NCI-H82 treated with DMSO at 0.1 percent for 48 hours (cell line): Measurements from ENCODE around the gene MARK3.
A peak's percentile ranks its signal among the peaks of the same experiment; 100 is the strongest.
"Not testable (repeated sequence)": the region's sequence is repeated elsewhere in the genome, so short reads cannot be mapped to it uniquely, and the experiment has no call there.

Experiments
- DNase-seq: peaks from one replicate; lab custom pipeline; 2025; ENCODE audit not compliant: unreplicated experiment; lab: John Stamatoyannopoulos, UW

The MARK3 gene

DNA sequence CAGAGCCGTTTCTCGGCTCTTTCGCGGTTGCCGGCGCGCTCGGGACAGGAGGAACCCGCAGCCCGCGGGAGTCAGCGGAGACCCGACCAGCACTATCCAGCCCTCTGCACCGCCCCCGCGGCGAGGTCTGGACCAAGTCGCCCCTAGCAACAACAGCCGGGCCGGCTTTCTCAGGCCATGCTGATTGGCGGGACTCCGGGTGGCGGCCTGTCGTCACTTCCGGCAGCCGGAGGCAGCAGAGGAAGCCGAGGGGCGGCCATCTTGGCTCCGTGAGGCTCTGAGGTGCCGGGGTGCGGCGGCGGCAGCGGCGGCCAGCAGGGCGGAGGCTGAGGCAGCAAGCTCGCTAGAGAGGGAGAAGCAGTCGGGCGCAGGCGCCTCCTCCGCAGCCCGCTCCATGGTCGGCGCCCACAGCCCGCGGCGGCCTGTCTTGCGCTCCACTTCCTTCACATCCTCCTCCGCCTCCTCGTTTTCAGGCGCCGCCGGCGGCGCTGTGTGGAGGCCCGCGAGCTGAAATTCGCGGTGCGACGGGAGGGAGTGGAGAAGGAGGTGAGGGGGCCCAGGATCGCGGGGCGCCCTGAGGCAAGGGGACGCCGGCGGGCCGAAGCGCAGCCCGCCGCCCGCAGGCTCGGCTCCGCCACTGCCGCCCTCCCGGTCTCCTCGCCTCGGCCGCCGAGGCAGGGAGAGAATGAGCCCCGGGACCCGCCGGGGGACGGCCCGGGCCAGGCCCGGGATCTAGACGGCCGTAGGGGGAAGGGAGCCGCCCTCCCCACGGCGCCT lies at the start of gene MARK3:
MARK3 (plus strand) TSS at position 264 of the 777 bp plus-strand sequence. CDS start 615 bp downstream, outside the sequence.
- DNase-seq = peak; percentile 67

DNA sequence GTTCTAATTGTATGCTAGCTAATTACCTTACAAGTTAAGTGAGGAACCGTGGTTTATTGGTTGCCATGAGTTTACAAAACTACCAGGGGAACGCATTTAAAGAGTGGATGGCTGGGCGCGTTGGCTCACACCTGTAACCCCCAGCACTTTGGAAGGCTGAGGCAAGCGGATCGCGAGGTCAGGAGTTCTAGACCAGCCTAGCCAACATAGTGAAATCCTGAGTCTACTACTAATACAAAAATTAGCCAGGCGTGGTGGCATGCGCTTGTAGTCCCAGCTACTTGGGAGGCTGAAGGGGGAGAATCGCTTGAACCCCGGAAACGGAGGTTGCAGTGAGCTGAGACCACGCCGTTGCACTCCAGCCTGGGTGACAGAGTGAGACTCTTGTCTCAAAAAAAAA lies 49.0 kb upstream of the MARK3 start:
- DNase-seq = no peak

DNA sequence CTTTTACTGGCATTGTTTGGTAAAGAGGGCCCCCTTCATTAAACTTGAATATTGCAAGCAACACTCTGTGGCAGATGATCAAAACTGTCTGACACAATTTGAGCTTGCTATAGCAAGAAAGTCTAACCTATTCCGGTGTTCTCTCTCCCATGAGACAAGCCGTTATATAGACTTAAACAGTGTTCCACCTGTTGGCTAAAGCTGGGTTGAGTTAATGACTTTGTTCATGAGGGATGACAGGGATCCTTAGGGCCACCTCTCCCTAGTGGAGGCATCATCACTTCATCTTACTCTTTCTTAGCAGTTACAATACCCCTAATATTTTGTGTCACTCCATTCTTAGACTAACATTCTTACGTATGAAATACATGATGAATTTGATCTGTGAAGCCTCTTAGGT lies 47.4 kb upstream of the MARK3 start:
- DNase-seq = no peak

DNA sequence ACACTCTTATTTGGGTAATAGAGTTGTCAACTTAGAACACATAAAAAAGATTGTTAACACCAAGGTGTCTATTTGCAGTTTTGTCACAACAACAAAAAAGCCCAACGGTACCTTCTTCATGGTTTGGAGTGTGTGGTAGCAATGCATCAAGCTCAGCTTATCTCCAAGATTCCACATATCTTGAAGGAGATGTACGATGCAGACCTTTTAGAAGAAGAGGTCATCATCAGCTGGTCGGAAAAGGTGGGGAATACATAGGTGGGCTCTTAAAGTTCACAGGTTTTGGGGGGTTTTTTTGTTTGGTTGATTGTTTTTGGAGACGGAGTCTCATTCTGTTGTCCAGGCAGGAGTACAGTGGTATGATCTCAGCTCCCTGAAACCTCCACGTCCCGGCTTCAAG lies 45.7 kb upstream of the MARK3 start:
- no peak for DNase-seq

DNA sequence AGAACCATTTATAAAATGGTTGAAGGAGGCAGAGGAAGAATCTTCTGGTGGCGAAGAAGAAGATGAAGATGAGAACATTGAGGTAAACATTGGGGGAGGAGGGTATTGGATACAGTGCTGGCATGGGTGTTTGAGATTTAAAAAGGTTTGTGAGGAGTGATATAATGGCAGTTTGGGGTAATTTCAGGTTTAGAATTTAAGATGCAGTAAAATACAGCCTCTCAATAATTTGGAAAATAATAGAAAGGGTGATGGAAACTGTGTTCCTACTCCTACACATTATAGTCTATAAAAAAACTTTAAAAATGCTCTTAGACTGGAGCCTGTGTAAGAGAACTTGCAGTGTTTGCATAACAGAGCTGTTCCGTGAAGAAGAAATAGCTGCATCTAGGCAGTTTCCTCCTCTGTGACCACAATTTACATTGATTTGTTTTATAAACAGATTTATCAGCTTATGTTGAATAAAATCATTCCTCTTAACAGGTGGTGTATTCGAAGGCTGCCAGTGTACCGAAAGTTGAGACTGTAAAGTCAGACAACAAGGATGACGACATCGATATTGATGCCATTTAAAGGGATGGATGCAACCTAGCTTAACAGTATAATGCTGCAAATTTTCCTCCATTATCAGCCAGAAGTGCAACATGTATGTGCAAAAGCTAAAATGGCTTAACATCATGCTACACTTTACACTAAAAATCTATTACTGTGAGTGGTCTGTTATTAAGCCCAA lies 44.6 kb upstream of the MARK3 start:
- DNase-seq = no peak

DNA sequence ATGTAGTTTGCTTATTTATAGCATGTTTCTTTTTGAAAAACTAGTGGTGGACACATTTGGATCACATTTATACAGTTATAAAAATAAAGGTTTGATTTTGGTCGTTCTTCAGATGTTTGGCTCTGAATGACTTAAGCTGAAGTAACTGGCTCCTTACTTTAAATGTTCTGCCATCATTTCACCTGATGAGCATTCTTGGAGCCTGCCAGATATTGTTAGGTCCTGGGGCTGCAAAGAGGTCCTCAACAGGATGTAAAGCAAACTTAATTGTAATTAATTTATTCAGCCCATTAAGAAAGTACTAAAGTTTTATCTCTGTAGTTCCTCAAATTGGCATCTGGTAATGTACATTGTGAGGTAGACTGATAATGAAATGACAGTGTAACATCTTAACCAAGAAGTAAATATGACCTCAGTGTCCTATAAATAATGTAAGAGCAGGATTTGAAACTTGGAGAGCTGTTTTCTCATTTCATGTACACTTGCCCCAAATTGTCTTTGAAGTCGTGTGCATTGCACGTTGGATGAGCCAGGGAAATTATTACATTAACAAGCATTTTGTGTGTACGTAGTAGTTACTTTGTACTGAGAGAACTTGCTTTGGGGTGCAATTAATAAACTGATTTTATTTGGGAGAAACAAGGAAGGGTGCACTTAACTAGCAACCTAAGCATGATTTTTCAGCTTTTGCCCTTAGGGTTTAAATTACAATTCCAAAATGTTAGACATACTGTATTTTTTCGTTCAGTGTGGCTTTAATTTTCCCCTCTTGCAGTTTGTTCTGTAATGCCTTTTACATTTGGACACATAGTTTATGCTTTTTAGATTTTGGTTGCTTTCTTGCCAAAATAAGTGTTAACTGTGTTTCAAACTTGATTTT lies 43.7 kb upstream of the MARK3 start:
- DNase-seq = no peak

DNA sequence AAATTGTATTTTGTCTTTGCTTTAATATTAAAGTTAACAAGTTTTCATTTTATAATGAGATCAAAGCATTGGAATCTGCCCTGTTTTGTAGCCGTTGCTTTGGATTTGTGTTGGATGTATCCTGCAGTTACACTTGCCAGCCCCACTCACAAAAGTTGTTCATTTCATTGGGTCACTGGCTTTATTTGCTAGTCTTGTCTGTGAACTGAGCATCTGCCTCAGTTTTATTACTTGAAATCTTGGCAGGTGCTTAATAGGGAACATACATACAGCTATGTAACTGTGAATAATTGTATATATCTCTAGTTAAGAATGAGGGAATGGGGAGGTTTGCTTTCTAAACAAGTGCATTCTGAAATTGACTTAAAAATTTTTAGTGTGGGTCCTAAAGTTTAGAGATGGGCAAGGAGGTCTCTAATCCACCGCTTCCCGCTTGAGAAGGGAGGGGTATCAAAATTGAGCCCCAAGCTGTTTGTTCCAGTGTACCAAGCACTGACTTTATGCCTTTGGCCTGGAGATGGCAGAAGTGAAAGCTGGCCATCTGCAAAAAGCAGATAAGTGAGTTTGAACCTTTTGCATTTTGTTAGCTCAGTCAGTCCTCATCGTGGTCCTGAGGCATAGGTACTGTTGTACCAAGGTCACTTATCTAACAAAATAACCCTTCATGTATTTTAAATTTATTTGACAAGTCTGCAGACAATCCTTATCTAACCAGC lies 41.9 kb upstream of the MARK3 start:
- no peak for DNase-seq

DNA sequence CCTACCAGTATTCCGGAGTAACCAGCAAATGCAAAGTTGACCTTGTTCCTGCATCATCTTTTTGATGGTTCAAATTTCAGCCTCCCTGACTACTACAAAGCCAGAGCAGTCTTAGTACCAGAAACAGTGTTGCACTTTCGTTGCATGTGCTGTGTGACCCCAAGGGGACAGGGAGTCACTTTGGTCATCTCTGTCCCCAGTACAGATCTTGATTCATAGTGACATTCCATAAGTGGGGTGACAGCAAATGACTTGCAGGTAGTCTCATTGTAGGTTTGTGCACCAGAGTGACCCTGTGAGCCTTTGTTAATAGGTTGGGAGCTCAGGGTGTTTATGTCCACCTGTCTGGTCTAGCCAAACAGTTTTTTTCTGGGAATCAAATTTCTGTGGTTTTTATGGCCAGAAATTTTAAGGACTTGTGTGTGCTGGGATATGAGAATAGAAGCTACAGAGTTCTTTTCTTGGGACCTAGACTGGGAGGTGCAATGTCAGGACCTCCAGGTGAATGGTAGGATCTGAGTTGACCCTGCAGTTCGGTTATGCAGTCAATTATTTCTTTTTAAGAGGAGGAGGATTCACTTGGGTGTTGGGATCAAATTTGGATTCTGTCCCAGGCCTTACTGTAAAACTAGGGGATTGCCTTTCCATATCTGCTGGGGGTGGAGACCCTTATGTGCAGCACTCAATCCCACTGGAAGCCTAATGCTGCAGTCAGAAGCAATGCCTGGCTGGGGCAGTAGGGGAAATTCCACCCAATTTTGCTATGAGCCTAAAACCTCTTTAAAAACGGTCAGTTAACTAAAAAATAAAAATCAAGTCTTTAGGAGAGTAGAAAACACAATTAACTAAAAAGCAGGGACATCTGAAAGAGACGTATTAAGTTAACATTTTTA lies 41.1 kb upstream of the MARK3 start:
- no peak for DNase-seq

DNA sequence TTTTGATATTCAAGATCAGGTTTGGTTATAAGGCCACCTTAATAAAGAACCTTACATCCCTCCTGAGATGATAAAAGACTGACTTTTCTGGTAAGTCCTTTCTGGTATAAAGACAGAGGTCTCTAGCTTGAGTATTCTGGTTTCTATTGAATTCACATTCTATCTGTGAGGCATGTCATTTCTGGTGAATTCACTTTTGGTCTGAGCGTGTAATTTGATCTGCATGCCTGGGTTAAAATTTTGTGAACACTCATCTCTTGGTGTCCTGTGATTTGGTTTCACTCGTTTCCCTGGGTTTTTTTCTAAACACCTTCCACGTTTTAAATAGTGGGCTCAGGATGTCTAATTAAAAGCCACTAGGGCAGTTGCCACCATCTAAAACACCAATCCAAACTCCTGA lies 38.9 kb upstream of the MARK3 start:
- DNase-seq = no peak

DNA sequence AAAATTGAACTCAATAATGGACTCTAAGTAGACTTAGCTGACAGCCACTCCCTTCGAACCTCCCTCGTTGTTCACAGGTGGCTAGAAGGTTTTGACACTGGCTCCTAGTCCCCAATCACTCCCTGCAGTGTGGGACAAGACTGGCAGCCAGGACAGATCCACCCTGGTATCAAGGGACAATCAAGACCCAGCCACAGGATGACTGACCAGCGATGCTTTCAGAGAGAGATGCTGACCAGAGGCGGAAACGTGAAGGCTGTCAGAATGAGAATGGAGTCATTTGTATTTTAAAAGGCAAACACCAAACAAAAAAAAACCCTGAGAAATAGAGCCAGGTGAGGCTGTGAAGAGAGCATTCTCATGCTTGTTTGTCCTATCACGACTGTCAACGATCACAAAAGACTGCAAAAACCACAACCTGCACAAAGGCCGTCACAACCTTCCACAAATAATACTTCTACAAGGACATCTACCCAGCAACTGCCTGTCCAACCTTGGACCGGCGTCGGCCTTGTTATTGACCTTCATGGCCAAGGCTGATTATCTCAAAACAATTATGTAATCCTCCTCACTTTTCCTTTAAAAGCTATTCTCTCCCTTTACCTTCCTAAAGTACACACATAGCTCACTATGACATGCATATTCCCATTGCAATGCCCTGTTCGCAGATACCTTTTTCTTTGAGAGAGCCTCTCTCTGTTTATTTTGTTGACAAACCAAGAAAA lies 38.0 kb upstream of the MARK3 start:
- no peak for DNase-seq

DNA sequence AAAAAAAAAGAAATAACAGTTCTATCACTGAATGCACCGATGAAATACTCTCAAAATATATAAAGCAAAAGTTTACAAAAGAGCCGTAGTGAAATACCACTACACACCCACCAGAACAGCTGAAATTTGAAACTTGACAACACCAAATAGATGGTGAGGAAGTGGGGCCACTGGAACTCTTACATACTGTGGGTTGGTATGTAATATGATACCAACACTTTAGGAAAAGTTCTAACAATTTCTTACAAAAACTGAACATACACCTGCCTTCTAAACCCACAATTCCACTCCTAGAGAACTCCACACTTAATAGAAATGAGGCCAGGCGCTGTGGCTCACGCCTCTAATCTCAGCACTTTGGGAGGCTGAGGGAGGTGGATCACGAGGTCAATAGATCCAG lies 37.1 kb upstream of the MARK3 start:
- no peak for DNase-seq

DNA sequence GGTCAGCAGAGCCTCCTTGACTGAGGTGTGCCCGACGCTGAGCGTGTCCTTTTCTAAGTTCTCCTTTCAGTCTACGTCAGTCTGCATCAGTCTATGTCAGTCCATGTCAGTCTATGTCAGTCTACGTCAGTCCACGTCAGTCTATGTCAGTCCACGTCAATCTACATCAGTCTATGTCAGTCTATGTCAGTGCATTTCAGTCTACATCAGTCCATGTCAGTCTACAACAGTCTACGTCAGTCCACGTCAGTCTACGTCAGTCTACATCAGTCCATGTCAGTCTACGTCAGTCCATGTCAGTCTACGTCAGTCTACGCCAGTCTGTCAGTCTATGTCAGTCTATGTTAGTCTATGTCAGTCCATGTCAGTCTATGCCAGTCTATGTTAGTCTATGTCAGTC lies 35.2 kb upstream of the MARK3 start:
- no peak for DNase-seq

DNA sequence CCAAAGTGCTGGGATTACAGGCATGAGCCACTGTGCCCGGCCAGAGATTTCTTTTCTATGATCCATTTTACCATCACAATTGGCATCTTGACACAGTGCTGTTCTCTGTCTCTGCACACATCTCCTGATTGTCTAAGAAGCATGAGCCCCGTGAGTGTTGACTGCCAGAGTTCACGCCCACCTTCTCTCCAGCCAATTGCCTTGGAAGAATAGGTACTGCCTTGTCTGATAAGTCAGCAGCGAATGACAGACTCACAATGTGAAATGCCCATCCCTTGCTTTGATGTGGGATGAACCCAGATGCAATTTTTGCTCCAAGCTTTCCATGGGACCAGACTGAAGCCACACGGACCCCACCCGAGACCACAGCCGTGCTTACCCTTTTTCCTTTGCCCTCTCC lies 31.9 kb upstream of the MARK3 start:
- DNase-seq = no peak

DNA sequence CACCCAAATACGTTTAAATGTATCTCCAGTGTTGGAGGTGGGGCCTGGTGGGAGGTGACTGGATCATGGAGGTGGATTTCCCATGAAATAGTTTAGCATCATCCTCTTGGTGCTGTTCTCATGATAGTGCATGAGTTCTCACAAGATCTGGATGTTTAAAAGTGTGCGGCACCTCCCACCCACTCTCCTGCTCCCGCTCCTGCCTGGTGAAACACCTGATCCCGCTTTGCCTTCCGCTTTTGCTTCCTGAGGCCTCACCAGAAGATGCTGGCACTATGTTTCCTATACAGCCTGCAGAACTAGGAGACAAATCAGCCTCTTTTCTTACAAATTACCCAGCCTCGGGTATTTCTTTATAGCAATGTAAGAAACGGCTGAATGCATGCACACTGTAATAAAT lies 31.1 kb upstream of the MARK3 start:
- no peak for DNase-seq

DNA sequence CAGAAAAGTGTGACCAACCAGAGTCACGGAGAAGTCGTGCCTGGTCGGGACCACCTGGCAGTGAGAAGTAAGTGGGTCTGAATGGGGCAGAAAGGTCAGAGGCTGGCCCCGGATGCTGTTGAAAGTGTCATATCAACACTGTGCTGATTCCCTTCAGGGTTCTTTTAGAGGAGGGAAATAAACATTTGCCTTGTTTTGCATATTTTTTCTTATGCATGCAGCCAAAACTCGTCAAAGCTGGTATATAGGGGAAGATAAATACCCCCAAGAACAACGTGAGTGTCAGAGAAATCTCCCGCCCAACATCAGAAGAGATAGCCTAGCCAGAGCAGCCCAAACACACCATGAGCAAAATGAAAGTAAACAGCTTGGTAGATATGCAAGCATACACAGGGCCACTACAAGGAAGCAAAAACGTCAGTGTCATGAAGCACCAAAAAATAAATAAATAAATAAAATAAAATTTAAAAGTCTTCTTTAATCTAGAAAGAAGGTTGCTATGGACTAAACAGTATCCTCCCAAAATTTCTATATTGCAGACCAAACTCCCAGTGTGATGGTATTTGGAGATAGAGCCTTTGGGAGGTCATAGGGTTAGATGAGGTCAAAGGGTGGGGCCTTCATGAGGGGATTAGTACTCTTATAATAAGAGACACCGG lies 29.1 kb upstream of the MARK3 start:
- DNase-seq = no peak

DNA sequence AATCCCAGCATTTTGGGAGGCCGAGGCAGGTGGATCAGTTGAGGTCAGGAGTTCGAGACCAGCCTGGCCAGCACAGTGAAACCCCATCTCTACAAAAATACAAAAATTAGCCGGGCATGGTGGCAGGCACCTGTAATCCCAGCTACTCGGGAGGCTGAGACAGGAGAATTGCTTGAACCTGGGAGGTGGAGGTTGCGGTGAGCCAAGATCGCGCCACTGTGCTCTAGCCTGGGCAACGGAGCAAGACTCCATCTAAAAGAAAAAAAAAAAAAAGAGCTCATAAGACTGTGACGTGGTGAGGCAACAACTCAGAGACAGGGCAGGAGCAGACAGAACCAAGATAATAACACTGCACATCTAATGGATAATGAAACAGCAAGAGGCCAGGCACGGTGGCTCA lies 27.7 kb upstream of the MARK3 start:
- DNase-seq = not testable (repeated sequence)

DNA sequence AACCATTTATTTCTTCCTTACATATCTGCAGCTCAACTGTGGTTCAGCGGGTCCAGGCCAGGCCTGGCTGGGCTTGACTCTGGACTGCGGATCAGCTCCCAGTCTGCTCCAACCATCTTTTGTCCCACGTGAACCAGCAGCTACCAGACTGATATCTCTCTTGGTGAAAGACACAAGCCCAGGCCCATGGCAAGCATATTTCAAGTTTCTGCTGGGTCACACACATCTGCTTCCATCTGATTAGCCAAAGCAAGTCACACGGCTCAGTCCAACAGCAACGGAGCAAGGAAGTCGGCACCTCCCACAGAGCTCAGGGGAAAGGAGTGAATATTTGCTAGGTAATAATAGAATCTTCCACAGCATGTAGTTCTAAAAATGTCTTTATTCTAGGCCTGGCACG lies 24.7 kb upstream of the MARK3 start:
- DNase-seq = no peak

DNA sequence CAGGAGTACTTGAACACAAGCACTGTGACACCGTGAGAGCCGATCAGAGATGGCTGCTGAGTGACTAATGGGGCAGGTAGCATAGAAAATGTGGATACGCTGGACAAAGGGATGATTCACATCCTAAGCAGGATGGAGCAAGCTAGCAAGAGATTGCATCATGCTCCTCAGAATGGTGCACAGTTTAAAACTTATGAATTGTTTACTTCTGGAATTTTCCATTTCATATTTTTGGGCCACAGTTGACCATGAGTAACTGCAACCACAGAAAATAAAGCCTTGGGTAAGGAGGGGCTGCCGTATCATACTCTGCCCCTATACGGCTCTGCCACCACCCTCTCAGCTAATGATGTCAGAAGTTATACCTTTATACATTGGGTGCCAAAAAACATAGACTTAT lies 23.3 kb upstream of the MARK3 start:
- no peak for DNase-seq

DNA sequence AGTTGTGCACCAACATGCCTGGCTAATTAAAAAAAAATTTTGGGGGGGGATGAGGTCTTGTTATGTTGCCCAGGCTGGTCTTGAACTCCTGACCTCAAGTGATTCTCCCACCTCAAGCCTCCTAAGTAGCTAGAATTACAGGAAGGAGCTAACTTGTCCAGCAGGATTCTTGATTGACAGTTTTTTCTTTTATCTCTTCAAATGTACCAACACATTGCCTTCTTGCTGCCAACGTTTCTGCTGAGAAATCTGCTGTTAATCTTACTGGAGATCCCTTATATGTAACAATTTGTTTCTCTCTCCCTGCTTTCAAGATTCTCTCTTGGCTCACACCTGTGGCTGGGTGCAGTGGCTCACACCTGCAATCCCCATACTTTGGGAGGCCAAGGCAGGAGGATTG lies 22.4 kb upstream of the MARK3 start:
- no peak for DNase-seq
